SK-N-SH (cell line): Measurements from ENCODE around the gene TMEM120B.

Source experiments
- CHD2 ChIP-seq: fragments of 150-350 bp; IDR thresholded peaks from 2 replicates; pipeline ENCODE4 v1.6.1; 2018; ENCODE audit warnings: low read length; ENCODE audit not compliant: partially characterized antibody
- GABPA ChIP-seq: IDR thresholded peaks from 2 replicates; pipeline ENCODE4 v1.4.0; 2012; ENCODE audit warnings: low read depth, mild to moderate bottlenecking
- JUND ChIP-seq: IDR thresholded peaks from 2 replicates; pipeline ENCODE4 v1.4.0; 2012
- MXI1 ChIP-seq: IDR thresholded peaks from 2 replicates; pipeline ENCODE4 v1.6.1; 2012; ENCODE audit warnings: mild to moderate bottlenecking, low read depth, low read length, improper control_type of control experiment
- NRF1 ChIP-seq: IDR thresholded peaks from 2 replicates; pipeline ENCODE4 v1.6.1; 2012; ENCODE audit warnings: low read depth, mild to moderate bottlenecking, low read length
- POLR2AphosphoS5 ChIP-seq: IDR thresholded peaks from 2 replicates; pipeline ENCODE4 v1.6.1; 2012; ENCODE audit warnings: low read depth, low read length
- SIN3A ChIP-seq: IDR thresholded peaks from 2 replicates; pipeline ENCODE4 v1.6.1; 2012; ENCODE audit warnings: low read depth, mild to moderate bottlenecking, low read length, moderate library complexity, borderline replicate concordance
- TAF1 ChIP-seq: IDR thresholded peaks from 2 replicates; pipeline ENCODE4 v1.6.1; 2012; ENCODE audit warnings: low read depth, mild to moderate bottlenecking, low read length, moderate library complexity, borderline replicate concordance
- TCF12 ChIP-seq: IDR thresholded peaks from 2 replicates; pipeline ENCODE4 v1.4.0; 2012
- ZBTB33 ChIP-seq: IDR thresholded peaks from 2 replicates; pipeline ENCODE4 v1.4.0; 2012; ENCODE audit warnings: low read depth, borderline replicate concordance
- TF ChIP-seq, protein P1 (sequence below): fragments of 200-600 bp; sonication (generic); IDR thresholded peaks from 2 replicates; pipeline ENCODE4 v1.6.1; 2017; ENCODE audit warnings: antibody characterized with exemption, mild to moderate bottlenecking, moderate library complexity
- TF ChIP-seq, protein P2 (sequence below): IDR thresholded peaks from 2 replicates; pipeline ENCODE4 v1.4.0; 2012; ENCODE audit warnings: low read depth

- TF ChIP-seq, protein P1, sequence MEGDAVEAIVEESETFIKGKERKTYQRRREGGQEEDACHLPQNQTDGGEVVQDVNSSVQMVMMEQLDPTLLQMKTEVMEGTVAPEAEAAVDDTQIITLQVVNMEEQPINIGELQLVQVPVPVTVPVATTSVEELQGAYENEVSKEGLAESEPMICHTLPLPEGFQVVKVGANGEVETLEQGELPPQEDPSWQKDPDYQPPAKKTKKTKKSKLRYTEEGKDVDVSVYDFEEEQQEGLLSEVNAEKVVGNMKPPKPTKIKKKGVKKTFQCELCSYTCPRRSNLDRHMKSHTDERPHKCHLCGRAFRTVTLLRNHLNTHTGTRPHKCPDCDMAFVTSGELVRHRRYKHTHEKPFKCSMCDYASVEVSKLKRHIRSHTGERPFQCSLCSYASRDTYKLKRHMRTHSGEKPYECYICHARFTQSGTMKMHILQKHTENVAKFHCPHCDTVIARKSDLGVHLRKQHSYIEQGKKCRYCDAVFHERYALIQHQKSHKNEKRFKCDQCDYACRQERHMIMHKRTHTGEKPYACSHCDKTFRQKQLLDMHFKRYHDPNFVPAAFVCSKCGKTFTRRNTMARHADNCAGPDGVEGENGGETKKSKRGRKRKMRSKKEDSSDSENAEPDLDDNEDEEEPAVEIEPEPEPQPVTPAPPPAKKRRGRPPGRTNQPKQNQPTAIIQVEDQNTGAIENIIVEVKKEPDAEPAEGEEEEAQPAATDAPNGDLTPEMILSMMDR, result no peak
- TF ChIP-seq GABPA, result no peak
- no peak for TF ChIP-seq ZBTB33
- TF ChIP-seq CHD2, result no peak
- TF ChIP-seq TAF1, result no peak
- TF ChIP-seq, protein P2, sequence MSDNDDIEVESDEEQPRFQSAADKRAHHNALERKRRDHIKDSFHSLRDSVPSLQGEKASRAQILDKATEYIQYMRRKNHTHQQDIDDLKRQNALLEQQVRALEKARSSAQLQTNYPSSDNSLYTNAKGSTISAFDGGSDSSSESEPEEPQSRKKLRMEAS, result no peak
- no peak for TF ChIP-seq POLR2AphosphoS5
- TF ChIP-seq MXI1, result no peak
- no peak for TF ChIP-seq TCF12
- no peak for TF ChIP-seq SIN3A
- TF ChIP-seq NRF1, result no peak
- no peak for TF ChIP-seq JUND
Measured at GRCh38 chr12:121702944-121703343, 9.6 kb upstream of the TMEM120B start.
